Mesodermal cell (in vitro differentiated cells): ENCODE results near the gene RAB3GAP1. TPM values are rescaled to one million over a fixed set of nuclear protein-coding genes. Genes with fewer than 3 reads are reported as not detected.

Experiments
- H3K27ac ChIP-seq: 2 replicates; pipeline ENCODE4 v1.7.0; 2013; ENCODE audit warnings: mild to moderate bottlenecking, low read depth, low read length, moderate library complexity; ENCODE audit not compliant: severe bottlenecking
- H3K36me3 ChIP-seq: 2 replicates; pipeline ENCODE4 v1.7.1; 2013; ENCODE audit warnings: mild to moderate bottlenecking, low read length, moderate library complexity; ENCODE audit not compliant: control insufficient read depth, insufficient read depth
- H3K4me1 ChIP-seq: one replicate; pipeline ENCODE4 v1.7.1; 2013; ENCODE audit warnings: mild to moderate bottlenecking, low read length; ENCODE audit not compliant: insufficient read depth, control insufficient read depth, poor library complexity, severe bottlenecking
- H3K4me3 ChIP-seq: 2 replicates; pipeline ENCODE4 v1.7.0; 2013; ENCODE audit warnings: low read length, control low read depth, mild to moderate bottlenecking; ENCODE audit not compliant: insufficient read depth, poor library complexity, severe bottlenecking; ENCODE audit errors: extremely low read depth
- H3K9me3 ChIP-seq: 2 replicates; pipeline ENCODE4 v1.7.1; 2013; ENCODE audit warnings: mild to moderate bottlenecking, low read length, moderate library complexity; ENCODE audit not compliant: control insufficient read depth
- WGBS, 2 experiments: methylation state at CpG; one replicate each; pipeline ENCODE4 v1.1.5; 2013; ENCODE audit warnings: missing lambda C conversion rate in 2 of 2; ENCODE audit not compliant: insufficient coverage in 2 of 2; 5-methylcytosine and 5-hydroxymethylcytosine counted together
- polyA plus RNA-seq, 2 experiments: library from polyadenylated mRNA; stranded (reverse); fragments of 50-300 nt; gene quantifications; one replicate each; pipeline ENCODE4 v1.2.3, GENCODE V29; 2013

RAB3GAP1 gene
- polyA plus RNA-seq (2013, experiment 1 of 2) = 31.1 TPM
- polyA plus RNA-seq (2013, experiment 2 of 2) = 31.9 TPM

DNA sequence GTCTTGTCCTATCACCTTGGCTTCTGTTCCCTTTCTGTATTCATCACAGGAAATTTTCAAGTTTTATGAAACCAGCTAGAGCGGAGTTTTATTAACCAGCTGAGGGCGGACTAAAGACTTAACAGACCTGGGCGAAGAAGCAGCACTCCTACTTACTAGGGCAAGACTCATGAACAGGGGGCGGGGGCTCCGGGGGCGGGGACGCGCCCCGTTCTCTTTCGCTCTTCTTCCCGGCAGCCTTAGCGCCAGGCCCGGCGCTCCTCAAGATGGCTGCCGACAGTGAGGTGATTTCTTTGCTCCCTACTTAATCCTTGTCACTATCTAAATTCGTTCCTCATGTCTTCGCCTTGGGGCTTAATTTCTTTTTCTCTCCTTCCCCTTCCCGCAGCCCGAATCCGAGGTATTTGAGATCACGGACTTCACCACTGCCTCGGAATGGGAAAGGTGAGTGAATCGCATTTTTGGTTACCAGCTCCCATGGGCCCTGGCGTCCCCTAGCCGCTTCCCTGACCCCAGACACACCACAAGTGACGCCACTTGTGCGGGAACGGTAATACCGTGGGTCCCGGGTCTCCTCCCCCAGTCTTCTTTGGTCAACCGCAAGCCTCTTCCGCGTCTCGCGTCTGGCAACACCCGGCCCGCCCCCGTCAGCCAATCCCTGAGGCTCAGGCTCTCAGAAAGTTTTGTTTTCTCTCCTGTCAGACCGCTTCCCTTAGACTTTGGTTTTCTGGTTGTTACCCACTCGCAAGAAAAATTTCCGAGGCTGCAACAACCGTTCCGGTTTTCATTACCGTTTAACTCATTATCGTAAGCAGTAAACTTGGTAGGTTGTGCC, at the start of gene RAB3GAP1:
TSS of gene RAB3GAP1 (plus strand) at position 251 of the 835 bp plus-strand sequence. CDS start at position 267, 16 bp downstream.
- H3K9me3 ChIP-seq = no peaks in the 10 kb centered on the region
- peaks cover 21% of the 10 kb centered on the region for H3K36me3 ChIP-seq
- H3K4me1 ChIP-seq = peaks cover 10% of the 10 kb centered on the region
- peak within 1 kb of the TSS; percentile 90 for H3K4me3 ChIP-seq
- peak within 1 kb of the TSS; percentile 94 for H3K27ac ChIP-seq
- 0% methylated on average over 31 to 33 of the region's 45 CpGs for WGBS, 2 experiments

DNA sequence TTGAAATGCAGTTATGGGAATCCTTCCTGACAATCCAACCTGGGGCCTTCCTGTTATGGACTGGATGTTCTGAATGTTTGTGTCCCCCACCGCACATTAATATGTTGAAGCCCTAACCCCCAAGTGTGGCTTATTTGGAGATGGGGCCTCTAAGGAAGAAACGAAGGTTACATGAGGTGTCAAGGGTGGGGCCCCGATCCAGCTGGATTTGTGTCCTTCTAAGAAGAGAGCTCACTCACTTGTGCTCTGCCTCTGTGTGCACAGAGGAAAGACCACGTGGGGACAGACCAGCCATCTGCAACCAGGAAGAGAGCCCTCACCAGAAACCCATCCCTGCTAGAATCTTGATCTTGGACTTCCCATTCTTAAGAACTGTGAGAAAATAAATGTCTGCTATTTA, 49.3 kb upstream of the RAB3GAP1 start:
- no peak overlapping the region for H3K4me3 ChIP-seq
- H3K36me3 ChIP-seq = no peaks in the 10 kb centered on the region
- no peak overlapping the region for H3K27ac ChIP-seq
- H3K9me3 ChIP-seq = no peaks in the 10 kb centered on the region
- 83 to 87% methylated on average over 3 to 4 of the region's 4 CpGs for WGBS, 2 experiments
- H3K4me1 ChIP-seq = peaks cover 6% of the 10 kb centered on the region

DNA sequence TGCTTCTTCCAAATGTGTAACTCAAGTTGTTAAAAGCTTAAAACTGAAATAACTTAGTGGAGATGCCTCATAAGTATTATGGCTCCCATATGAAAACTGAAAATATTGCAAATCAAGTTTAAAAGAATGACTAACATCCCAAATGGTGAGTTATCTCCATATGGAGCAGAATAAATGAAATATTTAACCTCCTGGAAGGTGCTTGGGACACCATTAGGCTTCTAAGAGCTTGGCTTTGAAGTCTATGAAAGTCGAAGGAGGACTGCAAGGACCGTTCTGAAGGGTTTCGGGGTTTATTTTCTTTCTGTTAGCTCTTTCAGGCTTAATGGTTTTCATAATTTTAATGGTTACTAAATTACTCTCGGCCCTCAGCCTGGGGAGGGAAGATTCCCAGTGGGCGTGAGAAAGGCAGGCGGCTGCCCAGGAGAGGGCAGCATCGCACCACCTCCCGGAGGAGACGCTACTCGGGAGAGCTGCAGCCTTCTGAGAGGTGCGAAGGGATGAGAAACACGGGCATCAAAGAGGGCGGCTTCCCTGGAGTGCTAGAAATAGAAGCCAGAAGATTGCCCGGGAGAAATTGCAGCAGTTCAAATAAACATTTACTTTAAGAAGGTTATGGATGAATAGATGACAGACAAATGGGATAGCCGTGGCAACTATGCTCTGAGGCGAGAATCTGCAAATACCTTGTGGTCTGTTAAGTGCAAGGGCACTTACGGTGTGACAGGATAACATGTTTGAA, 47.9 kb upstream of the RAB3GAP1 start:
- Histone ChIP-seq H3K36me3 (no peaks in the 10 kb centered on the region), H3K27ac (no peak overlapping the region), H3K9me3 (no peaks in the 10 kb centered on the region), H3K4me1 (peaks cover 4% of the 10 kb centered on the region), H3K4me3 (no peak overlapping the region)
- 33 to 67% methylated on average over 4 to 8 of the region's 17 CpGs for WGBS, 2 experiments

DNA sequence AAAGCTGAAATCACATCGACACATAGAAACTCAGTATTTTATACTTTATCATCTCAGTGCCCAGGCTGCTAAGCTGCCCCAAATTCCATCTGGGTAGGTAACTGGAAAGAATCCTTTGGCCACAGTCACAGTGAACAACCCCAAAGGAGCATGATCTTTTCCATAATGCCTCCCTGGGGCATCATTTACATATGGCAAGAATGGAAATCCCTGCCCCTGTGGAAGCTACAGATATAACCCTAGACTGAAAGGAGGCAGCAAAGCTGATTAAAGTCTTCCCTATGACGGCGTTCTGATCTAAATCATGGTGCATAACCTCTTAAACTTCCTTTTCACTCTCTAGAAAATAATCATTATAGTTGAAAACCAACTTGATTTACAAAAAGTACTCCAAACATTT, 46.3 kb upstream of the RAB3GAP1 start:
- no peaks in the 10 kb centered on the region for H3K4me1 ChIP-seq
- no peaks in the 10 kb centered on the region for H3K9me3 ChIP-seq
- no peak overlapping the region for H3K27ac ChIP-seq
- no peak overlapping the region for H3K4me3 ChIP-seq
- no peaks in the 10 kb centered on the region for H3K36me3 ChIP-seq
- WGBS, 2 experiments = 75% methylated on average over 2 of the region's 3 CpGs; no CpG with 5 or more reads in 1 of the 2 experiments

DNA sequence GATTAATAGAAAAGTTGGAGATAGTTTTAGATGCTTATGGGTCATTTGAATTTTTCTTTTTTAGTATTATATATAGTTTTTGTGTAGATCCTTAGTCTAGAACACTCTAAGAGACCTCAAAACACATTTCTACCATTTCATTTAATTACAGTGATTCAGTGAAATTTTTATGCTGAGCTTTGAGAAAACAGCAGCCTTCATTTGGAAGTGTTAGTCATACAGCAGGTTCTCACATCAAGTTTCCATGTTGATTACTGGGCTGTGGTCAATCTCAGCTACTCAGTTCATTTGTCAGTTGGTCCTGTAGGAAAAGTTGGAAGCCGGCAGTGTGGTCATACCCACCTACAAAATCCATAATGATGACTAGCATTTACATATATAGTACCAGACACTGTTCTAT, 42.8 kb upstream of the RAB3GAP1 start:
- H3K27ac ChIP-seq = no peak overlapping the region
- no CpG with 5 or more reads among the region's 1 CpG for WGBS, 2 experiments
- H3K9me3 ChIP-seq = no peaks in the 10 kb centered on the region
- no peaks in the 10 kb centered on the region for H3K4me1 ChIP-seq
- no peak overlapping the region for H3K4me3 ChIP-seq
- H3K36me3 ChIP-seq = no peaks in the 10 kb centered on the region

DNA sequence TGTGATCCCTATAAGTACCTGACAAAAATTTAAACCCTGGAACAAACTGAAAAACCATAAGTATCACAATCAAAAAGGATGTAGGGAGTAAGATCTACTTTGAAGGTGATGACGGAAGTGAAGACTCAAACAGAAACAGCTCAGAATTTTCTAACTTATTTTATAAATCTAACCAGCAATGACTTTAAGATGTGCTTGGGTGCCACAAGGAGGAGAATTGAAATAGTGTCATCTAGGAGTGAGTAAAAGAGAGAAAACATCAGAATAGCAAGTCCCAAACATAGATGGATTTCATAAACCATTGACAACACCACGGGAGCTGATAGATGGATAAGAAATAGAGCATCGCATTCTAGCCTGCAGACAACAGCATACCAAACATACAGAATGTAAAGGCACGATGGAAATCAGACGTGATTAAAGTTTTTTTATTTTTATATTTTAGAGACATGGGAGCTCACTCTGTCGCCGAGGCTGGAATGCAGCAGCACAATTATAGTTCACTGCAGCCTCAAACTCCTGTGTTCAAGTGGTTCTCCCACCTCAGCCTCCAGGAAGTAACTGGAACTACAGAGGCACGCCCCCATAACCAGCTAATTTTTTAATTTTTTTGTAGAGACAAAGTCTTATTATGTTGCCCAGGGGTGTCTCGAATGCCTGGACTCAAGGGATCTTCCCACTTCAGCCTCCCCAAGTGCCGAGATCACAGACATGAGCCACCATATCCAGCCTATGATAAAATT, 41.7 kb upstream of the RAB3GAP1 start:
- H3K4me1 ChIP-seq = no peaks in the 10 kb centered on the region
- H3K4me3 ChIP-seq = no peak overlapping the region
- no peaks in the 10 kb centered on the region for H3K36me3 ChIP-seq
- WGBS, 2 experiments = 84 to 89% methylated on average over 4 to 6 of the region's 10 CpGs
- H3K9me3 ChIP-seq = no peaks in the 10 kb centered on the region
- H3K27ac ChIP-seq = no peak overlapping the region

DNA sequence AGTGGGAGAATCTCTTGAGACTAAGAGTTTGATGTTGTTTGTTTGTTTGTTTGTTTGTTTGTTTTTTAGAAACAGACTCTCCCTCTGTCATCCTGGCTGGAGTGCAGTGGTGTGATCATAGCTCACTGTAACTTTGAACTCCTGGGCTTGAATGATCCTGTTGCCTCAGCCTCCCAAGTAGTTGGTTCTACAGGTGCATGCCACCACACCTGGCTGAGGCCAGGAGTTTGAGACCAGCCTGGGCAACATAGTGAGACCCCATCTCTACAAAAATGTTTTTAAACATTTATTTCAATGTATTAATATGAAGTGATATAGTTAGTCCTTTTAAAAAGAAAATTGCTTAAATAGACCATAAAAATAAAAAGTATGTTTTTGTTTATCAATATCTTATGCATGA, 40.5 kb upstream of the RAB3GAP1 start:
- Histone ChIP-seq H3K9me3 (no peaks in the 10 kb centered on the region), H3K36me3 (no peaks in the 10 kb centered on the region), H3K4me1 (no peaks in the 10 kb centered on the region), H3K4me3 (no peak overlapping the region), H3K27ac (no peak overlapping the region)

DNA sequence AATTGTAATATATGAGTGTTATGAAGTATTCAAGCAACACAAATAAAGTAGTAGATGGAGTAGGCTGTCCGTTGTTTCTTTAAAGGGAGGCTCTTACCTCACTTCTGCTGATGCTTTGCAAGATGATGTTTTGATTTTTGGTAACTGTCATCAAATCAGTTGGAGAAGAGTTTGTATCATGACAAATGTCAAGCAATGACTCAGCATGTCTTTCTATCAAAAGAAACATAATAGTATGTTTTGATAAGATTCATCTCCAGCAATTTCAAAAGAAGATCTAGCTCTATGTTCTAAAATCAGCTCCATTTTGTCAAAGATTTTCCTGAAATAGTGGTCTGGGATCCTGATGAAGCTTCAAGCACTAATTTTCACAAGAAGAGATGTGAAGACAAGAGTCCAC, 30.5 kb upstream of the RAB3GAP1 start:
- whole genome bisulfite sequencing, 2 experiments = 86% methylated on average over 1 of the region's 1 CpG; no CpG with 5 or more reads in 1 of the 2 experiments
- H3K9me3 ChIP-seq = no peaks in the 10 kb centered on the region
- no peaks in the 10 kb centered on the region for H3K4me1 ChIP-seq
- H3K27ac ChIP-seq = no peak overlapping the region
- no peak overlapping the region for H3K4me3 ChIP-seq
- no peaks in the 10 kb centered on the region for H3K36me3 ChIP-seq

DNA sequence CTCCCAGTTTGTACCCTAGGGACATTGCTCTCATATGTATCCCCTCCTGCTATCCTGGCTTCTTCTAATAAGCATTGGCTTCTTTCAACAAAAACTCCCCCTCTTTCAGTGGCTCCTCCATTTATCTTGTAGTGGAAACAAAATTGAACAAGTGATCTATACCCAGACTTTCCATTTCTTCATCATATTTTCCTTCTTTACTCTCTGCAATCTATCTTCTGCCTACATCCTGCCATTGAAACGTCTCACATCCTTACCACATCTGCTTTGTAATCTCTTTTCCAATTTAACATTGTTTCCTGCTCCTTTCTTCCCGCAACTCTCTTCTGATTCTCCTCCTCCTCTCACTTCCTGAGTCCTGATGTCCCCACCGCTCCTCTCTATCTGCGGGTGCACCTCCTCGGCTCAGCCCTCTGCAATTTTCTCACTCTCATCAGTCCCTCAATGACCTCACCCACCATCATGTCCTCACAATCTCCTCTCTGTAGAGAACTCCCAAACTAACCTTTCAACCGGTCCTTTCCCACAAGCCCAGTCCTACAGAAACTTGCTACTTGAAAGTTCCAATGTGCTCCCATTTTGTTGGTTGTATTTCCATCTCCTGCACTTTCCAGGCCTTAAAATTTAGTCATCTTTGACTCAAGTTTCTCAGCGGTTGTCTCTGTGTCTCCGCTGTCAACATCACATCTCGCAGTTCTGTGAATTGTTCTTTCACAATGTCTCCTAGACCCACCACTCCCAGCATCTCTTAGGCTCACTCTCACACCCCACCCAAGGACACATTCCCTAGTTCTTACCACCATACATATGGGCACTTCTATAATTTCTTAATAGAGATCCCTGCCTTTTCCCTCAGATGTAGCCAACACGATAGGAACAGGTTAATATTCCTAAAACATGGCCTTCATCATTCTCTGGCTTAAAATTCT, 28.9 kb upstream of the RAB3GAP1 start:
- Histone ChIP-seq H3K9me3 (no peaks in the 10 kb centered on the region), H3K4me1 (no peaks in the 10 kb centered on the region), H3K27ac (no peak overlapping the region), H3K4me3 (no peak overlapping the region), H3K36me3 (no peaks in the 10 kb centered on the region)
- WGBS, 2 experiments = 88% methylated on average over 9 of the region's 10 CpGs
